Measurements from ENCODE around the gene LY6G6F.

DNA sequence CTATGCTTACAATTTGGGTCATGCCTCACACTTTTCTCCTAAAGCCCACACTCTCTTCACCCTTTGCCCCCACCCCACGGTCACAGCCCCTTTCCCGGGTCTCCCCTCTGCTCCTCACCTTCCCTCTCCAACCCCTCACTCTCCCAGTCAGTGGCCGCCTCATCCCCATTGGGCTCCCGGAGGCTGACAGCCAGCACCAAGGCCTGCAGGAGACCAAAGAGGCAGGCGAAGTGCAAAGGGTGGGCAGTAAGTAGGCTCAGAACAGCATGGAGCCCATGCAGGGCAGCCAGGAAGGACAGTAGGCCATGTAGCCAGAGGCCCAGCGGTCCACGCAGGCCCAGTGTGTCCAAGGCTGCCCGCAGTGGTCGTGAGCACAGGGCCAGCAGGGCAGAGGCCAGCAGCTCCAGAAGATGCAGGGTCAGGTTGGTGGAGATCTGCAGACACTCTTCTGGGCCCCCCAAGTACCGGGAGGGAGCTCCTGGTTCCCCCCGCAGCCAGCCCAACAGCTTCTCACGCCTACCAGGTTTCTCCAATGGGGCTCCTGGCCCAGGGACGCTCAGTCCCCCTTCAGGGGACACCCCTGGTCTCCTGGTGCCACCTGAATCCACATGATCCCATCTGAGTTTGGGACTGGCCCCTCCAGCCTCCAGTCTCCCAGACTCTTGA is 47.5 kb upstream of the LY6G6F start:
- TF ChIP-seq CTCF (IDR thresholded peaks at IDR 0.05; ENCODE audit: insufficient read depth, low read length, poor library complexity, severe bottlenecking) (no peak), EZH2phosphoT487 (conservative IDR thresholded peaks at IDR 0.05; ENCODE audit: low read length) (no peak)
